Gastrocnemius medialis (tissue), 4 donors: ENCODE measurements around the gene HIVEP3. TPM values are rescaled to one million over a fixed set of nuclear protein-coding genes. Genes with fewer than 3 reads are reported as not detected.

Source experiments
- ATAC-seq, 2 donors: fragments of 150-250 bp; one replicate each; pipeline ENCODE4 v1.9.1; 2016
- DNase-seq, 2 donors: peaks; one replicate each; pipeline ENCODE4 v3.0.0-alpha.2; 2019
- H3K27ac ChIP-seq, 4 donors: fragments of 200-600 bp; sonication (generic); 1 replicate in 1 of 4; 2 replicates in 3 of 4; pipeline ENCODE4 v1.5.1; 2016 to 2018; ENCODE audit warnings: mild to moderate bottlenecking in 2 of 4, moderate library complexity in 1 of 4
- H3K27me3 ChIP-seq, 3 donors: fragments of 200-600 bp; sonication (generic) in 2 of 3; 1 replicate in 1 of 3; 2 replicates in 2 of 3; pipeline versions ENCODE4 v1.5.1 to v1.6.0; 2016 to 2019; ENCODE audit warnings: mild to moderate bottlenecking in 1 of 3, moderate library complexity in 1 of 3
- H3K36me3 ChIP-seq, 2 donors: fragments of 200-600 bp; sonication (generic) in 1 of 2; one replicate each; pipeline ENCODE4 v1.5.1; 2017 to 2018
- H3K4me1 ChIP-seq, 2 donors: fragments of 200-600 bp; sonication (generic) in 1 of 2; one replicate each; pipeline ENCODE4 v1.5.1; 2016 to 2017; ENCODE audit warnings: mild to moderate bottlenecking in 2 of 2
- H3K4me3 ChIP-seq, 4 donors: fragments of 200-600 bp; sonication (generic) in 3 of 4; 1 replicate in 1 of 4; 2 replicates in 3 of 4; pipeline ENCODE4 v1.5.1; 2016 to 2019; ENCODE audit warnings: mild to moderate bottlenecking in 2 of 4
- H3K9me3 ChIP-seq, 3 donors: fragments of 200-600 bp; sonication (generic) in 2 of 3; 1 replicate in 1 of 3; 2 replicates in 2 of 3; pipeline ENCODE4 v1.5.1; 2016 to 2019
- CTCF ChIP-seq, 5 experiments: fragments of 450-650 bp in 3 of 5; fragments of 200-600 bp in 2 of 5; sonication (generic) in 2 of 5; IDR thresholded peaks in 4 of 5; conservative IDR thresholded peaks in 1 of 5; 1 replicate in 4 of 5; 2 replicates in 1 of 5; pipeline ENCODE4 v1.5.1; 2016 to 2019; ENCODE audit warnings: antibody characterized with exemption in 5 of 5, mild to moderate bottlenecking in 3 of 5, moderate library complexity in 3 of 5
- POLR2A ChIP-seq, 2 donors: fragments of 450-650 bp; IDR thresholded peaks; one replicate each; pipeline ENCODE4 v1.6.1; 2017; ENCODE audit warnings: antibody characterized with exemption in 2 of 2, mild to moderate bottlenecking in 2 of 2, moderate library complexity in 2 of 2
- in situ Hi-C, 4 donors: fragments of 200-750 bp; cut with MboI; loops; one replicate each; pipeline versions ENCODE4 v1.15.0 to v1.8.0; 2017; ENCODE audit warnings: low sequenced_read_pairs in 4 of 4
- intact Hi-C: fragments of 100-400 bp; cut with DNase I; formaldehyde crosslinking; loops from one replicate; pipeline ENCODE4 v1.15.1; 2023; ENCODE audit warnings: low total_unique reads
- total RNA-seq, 4 donors: library from RNA; depleted of rRNA; stranded (reverse); fragments of >200 nt; gene quantifications; one replicate each; pipeline versions ENCODE4 v1.1.0 to v1.2.3, GENCODE V29; 2016

HIVEP3 gene
- total RNA-seq, 4 donors from 2014 or later, result 0.80 to 1.8 (median 1.3) TPM

- DNase-seq, result no peak
- Histone ChIP-seq H3K4me1 (peaks cover 56 to 59% of the 10 kb centered on the region in 2 donors), H3K27me3 (no peaks in the 10 kb centered on the region), H3K27ac (peak overlapping the region; percentile 48 to 75 (median 68)), H3K4me3 (no peak overlapping the region), H3K9me3 (no peaks in the 10 kb centered on the region), H3K36me3 (no peaks in the 10 kb centered on the region)
- intact Hi-C loops, result loop anchor here (5.0 kb wide), 1 partner anchor 62 kb away; no protein-coding TSS in a partner anchor
- TF ChIP-seq CTCF (IDR thresholded peaks at IDR 0.05 in 4 of 5, conservative IDR thresholded peaks at IDR 0.05 in 1 of 5), result no peak
- in situ Hi-C loops, result no loop called here
- ATAC-seq, result no peak
Measured at GRCh38 chr1:41894808-41895483, 23.8 kb downstream of the HIVEP3 start.

GRCh38 chr1:41894101-41894807 lies 24.5 kb downstream of the HIVEP3 start:
- DNase-seq (no peak), ATAC-seq (peak in 1 of 2 donors; percentile 34)
- no peaks in the 10 kb centered on the region for H3K36me3 ChIP-seq
- TF ChIP-seq CTCF (IDR thresholded peaks at IDR 0.05 in 4 of 5, conservative IDR thresholded peaks at IDR 0.05 in 1 of 5), result no peak
- no peak for TF ChIP-seq POLR2A (IDR thresholded peaks at IDR 0.05)
- intact Hi-C loops (loop anchor here (5.0 kb wide), 1 partner anchor 63 kb away; no protein-coding TSS in a partner anchor), in situ Hi-C loops (no loop called here)
- no peaks in the 10 kb centered on the region for H3K9me3 ChIP-seq
- no peak overlapping the region for H3K4me3 ChIP-seq
- H3K27me3 ChIP-seq, result no peaks in the 10 kb centered on the region
- peak overlapping the region; percentile 48 to 75 (median 68) for H3K27ac ChIP-seq
- peaks cover 61 to 62% of the 10 kb centered on the region in 2 donors for H3K4me1 ChIP-seq

GRCh38 chr1:41892301-41892781 lies 26.4 kb downstream of the HIVEP3 start:
- no peaks in the 10 kb centered on the region for H3K27me3 ChIP-seq
- no peak for ATAC-seq
- intact Hi-C loops, result loop anchor here (5.0 kb wide), 1 partner anchor 65 kb away; no protein-coding TSS in a partner anchor
- H3K4me1 ChIP-seq, result peaks cover 57 to 65% of the 10 kb centered on the region in 2 donors
- H3K4me3 ChIP-seq, result peak overlapping the region in 2 of 4 donors; percentile 52 to 56
- in situ Hi-C loops, result no loop called here
- DNase-seq, result no peak
- TF ChIP-seq CTCF (IDR thresholded peaks at IDR 0.05 in 4 of 5, conservative IDR thresholded peaks at IDR 0.05 in 1 of 5), result no peak
- TF ChIP-seq POLR2A (IDR thresholded peaks at IDR 0.05), result no peak
- H3K36me3 ChIP-seq, result no peaks in the 10 kb centered on the region
- peak overlapping the region; percentile 83 to 91 (median 88) for H3K27ac ChIP-seq
- H3K9me3 ChIP-seq, result no peaks in the 10 kb centered on the region

- TF ChIP-seq CTCF (IDR thresholded peaks at IDR 0.05 in 4 of 5, conservative IDR thresholded peaks at IDR 0.05 in 1 of 5) (peak in 1 of 5 experiments; percentile 17), POLR2A (IDR thresholded peaks at IDR 0.05) (peak in 1 of 2 donors; percentile 5)
- Histone ChIP-seq H3K4me1 (peaks cover 53 to 65% of the 10 kb centered on the region in 2 donors), H3K4me3 (peak overlapping the region; percentile 40 to 56 (median 52)), H3K27ac (peak overlapping the region; percentile 83 to 91 (median 88)), H3K27me3 (no peaks in the 10 kb centered on the region), H3K36me3 (no peaks in the 10 kb centered on the region), H3K9me3 (no peaks in the 10 kb centered on the region)
- DNase-seq, result peak in 1 of 2 donors; percentile 55
- in situ Hi-C loops (no loop called here), intact Hi-C loops (loop anchor here (5.0 kb wide), 1 partner anchor 66 kb away; no protein-coding TSS in a partner anchor)
- ATAC-seq, result peak; percentile 69 to 77
Measured at GRCh38 chr1:41891199-41891896, 27.4 kb downstream of the HIVEP3 start.
